Occipital lobe (tissue), 2 donors: ENCODE measurements around the gene PCDHA10. TPM values are rescaled to one million over a fixed set of nuclear protein-coding genes. Genes with fewer than 3 reads are reported as not detected.

Experiments used
- DNase-seq: peaks from one replicate; lab custom pipeline; 2025; lab: John Stamatoyannopoulos, UW
- total RNA-seq: library from RNA; depleted of rRNA; stranded (reverse); fragments of >200 nt; gene quantifications from one replicate; pipeline ENCODE4 v1.2.3, GENCODE V29; 2014

Gene PCDHA10
- total RNA-seq, 1 donor from 2014 or later = 20.3 TPM

DNA sequence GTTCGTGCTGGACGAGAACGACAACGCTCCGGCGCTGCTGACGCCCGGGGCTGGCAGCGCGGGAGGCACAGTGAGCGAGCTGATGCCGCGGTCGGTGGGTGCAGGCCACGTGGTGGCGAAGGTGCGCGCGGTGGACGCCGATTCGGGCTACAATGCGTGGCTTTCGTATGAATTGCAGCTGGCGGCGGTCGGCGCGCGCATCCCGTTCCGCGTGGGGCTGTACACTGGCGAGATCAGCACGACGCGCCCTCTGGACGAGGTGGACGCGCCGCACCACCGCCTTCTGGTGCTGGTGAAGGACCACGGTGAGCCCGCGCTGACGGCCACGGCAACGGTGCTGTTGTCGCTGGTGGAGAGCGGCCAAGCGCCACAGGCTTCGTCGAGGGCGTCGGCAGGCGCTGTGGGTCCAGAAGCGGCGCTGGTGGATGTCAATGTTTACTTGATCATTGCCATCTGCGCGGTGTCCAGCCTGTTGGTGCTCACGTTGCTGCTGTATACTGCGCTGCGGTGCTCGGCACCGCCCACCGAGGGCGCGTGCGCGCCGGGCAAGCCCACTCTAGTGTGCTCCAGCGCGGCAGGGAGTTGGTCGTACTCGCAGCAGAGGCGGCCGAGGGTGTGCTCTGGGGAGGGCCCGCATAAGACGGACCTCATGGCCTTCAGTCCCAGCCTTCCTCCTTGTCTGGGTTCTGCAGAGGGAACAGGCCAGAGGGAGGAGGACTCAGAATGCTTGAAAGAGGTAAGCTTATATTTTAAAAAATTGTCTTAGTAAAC lies 28.4 kb downstream of the PCDHA10 start:
- no peak for DNase-seq

DNA sequence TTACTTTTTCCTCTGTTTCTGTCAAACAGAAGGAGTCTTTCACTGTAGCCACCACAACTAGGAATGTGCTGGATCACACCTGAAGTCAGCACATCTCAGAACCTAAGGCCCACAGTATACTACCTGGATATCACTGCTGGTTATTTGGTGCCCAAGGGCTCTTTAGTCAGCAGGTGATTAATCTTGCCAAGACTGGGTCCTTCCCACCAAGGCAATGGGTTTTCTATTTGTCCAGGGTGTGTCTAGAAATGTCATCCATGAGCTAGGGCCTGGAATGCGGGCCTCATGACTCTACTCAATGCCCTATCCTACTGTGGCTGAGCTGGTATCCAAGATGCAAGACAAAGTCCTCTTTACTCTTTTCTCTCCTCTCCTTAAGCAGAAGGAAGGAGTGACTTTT lies 60.6 kb downstream of the PCDHA10 start:
- no peak for DNase-seq

Other genes with a start within 250 kb of the PCDHA10 start
- gene CD14, start 222.7 kb upstream of the PCDHA10 start, total RNA-seq = 15.4 TPM
- gene TMCO6, start 216.4 kb upstream of the PCDHA10 start, total RNA-seq = 7.5 TPM
- gene NDUFA2, start 208.3 kb upstream of the PCDHA10 start, total RNA-seq = 27.8 TPM
- gene IK, start 208.1 kb upstream of the PCDHA10 start, total RNA-seq = 55.7 TPM
- 14.2 TPM for gene WDR55, start 191.0 kb upstream of the PCDHA10 start, total RNA-seq
- 0.31 TPM for gene DND1, start 182.3 kb upstream of the PCDHA10 start, total RNA-seq
- gene HARS1, start 164.5 kb upstream of the PCDHA10 start, total RNA-seq = 70.7 TPM
- gene HARS2, start 164.4 kb upstream of the PCDHA10 start, total RNA-seq = 31.0 TPM
- gene ZMAT2, start 155.4 kb upstream of the PCDHA10 start, total RNA-seq = 47.1 TPM
- 6.6 TPM for gene PCDHA1, start 69.8 kb upstream of the PCDHA10 start, total RNA-seq
- 11.5 TPM for gene PCDHA2, start 61.0 kb upstream of the PCDHA10 start, total RNA-seq
- 21.2 TPM for gene PCDHA3, start 54.8 kb upstream of the PCDHA10 start, total RNA-seq
- gene PCDHA4, start 48.8 kb upstream of the PCDHA10 start, total RNA-seq = 18.6 TPM
- gene PCDHA5, start 34.3 kb upstream of the PCDHA10 start, total RNA-seq = 13.1 TPM
- 24.8 TPM for gene PCDHA6, start 27.9 kb upstream of the PCDHA10 start, total RNA-seq
- gene PCDHA7, start 21.6 kb upstream of the PCDHA10 start, total RNA-seq = 18.1 TPM
- 11.1 TPM for gene PCDHA8, start 14.7 kb upstream of the PCDHA10 start, total RNA-seq
- gene PCDHA9, start 7.5 kb upstream of the PCDHA10 start, total RNA-seq = 18.6 TPM
- gene PCDHA11, start 13.1 kb downstream of the PCDHA10 start, total RNA-seq = 38.8 TPM
- gene PCDHA12, start 19.4 kb downstream of the PCDHA10 start, total RNA-seq = 19.8 TPM
- 20.9 TPM for gene PCDHA13, start 26.2 kb downstream of the PCDHA10 start, total RNA-seq
- 74.1 TPM for gene PCDHAC1, start 70.4 kb downstream of the PCDHA10 start, total RNA-seq
- gene PCDHAC2, start 110.6 kb downstream of the PCDHA10 start, total RNA-seq = 33.5 TPM
- 0.31 TPM for gene PCDHB1, start 195.5 kb downstream of the PCDHA10 start, total RNA-seq
- gene PCDHB2, start 238.7 kb downstream of the PCDHA10 start, total RNA-seq = 14.2 TPM
- 10.3 TPM for gene PCDHB3, start 244.6 kb downstream of the PCDHA10 start, total RNA-seq